ENCODE results near the gene UBL3. TPM values are rescaled to one million over a fixed set of nuclear protein-coding genes. Genes with fewer than 3 reads are reported as not detected.

Gene UBL3, protein sequence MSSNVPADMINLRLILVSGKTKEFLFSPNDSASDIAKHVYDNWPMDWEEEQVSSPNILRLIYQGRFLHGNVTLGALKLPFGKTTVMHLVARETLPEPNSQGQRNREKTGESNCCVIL
- total RNA-seq (ENCODE audit: insufficient read depth, low replicate concordance), result 52.2 TPM

DNA sequence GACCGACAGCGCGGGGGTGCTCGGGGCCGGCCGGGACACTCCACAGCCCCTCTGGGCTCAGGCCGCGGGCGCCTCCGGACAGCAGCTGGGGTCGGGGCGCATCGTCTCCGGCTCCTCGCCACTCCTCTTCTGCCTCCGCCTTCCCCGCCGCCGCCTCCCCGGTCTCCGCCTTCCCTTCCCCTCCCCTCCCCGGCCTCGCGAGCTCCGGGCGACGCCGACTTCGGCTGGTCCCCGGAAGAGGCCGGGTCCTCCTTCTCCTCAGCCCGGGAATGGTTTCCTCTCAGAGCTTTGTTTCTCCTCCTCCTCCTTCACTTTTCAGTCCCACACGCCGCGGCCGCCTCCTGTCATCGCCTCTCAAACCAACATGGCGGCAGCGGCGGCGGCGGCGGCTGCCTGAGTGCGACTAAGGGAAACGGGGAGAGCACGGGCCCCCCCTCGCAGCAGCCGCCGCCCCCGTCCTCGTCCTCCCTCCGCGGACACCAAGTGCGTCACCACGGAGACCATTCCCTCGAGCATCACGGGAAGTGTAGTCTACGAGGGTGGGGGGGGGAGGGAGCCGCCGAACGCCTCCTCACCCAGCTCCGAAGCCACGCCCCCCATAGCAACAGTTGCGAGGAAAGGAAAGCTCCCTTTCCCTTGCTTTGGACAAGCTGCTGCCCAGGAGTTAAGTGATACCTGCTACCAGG lies at the start of gene UBL3:
Gene UBL3 (minus strand): TSS at position 405 of the 686 bp plus-strand sequence. CDS start 1,079 bp downstream, outside the sequence.
- DNase-seq (ENCODE audit: low spot score), result peak; percentile 99

GRCh38 chr13:29897102-29897501 lies 46.7 kb upstream of the UBL3 start:
- no peak for DNase-seq (ENCODE audit: low spot score)

- DNase-seq (ENCODE audit: low spot score), result no peak
Observed at GRCh38 chr13:29893438-29893837, 43.0 kb upstream of the UBL3 start.

GRCh38 chr13:29892151-29892550 lies 41.7 kb upstream of the UBL3 start:
- DNase-seq (ENCODE audit: low spot score), result no peak

DNA sequence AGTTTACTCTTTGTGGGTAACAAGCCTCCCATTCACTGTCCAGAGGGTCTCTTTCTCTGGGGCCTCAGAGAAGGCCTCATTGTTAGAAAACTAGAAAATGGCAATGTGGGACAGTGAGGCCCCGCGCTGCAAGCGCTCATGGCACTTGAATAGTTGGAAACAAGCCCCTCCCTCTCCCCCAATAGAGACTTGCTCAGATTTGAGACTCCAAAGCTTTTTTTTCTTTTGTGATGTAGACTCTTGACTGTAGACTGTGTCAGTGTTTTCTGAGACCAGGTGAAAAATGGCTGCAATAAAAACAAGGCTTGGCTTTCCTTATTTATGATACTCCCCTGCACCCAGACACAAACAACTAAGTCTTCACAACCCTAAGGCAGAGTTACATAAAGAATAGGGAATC lies 38.7 kb upstream of the UBL3 start:
- no peak for DNase-seq (ENCODE audit: low spot score)

GRCh38 chr13:29888306-29888705 lies 37.9 kb upstream of the UBL3 start:
- DNase-seq (ENCODE audit: low spot score), result peak; percentile 21

- DNase-seq (ENCODE audit: low spot score), result no peak
Observed at GRCh38 chr13:29887686-29888085, 37.3 kb upstream of the UBL3 start.

GRCh38 chr13:29887030-29887557 lies 36.7 kb upstream of the UBL3 start:
- no peak for DNase-seq (ENCODE audit: low spot score)

GRCh38 chr13:29886446-29886845 lies 36.0 kb upstream of the UBL3 start:
- DNase-seq (ENCODE audit: low spot score), result no peak

GRCh38 chr13:29885989-29886388 lies 35.6 kb upstream of the UBL3 start:
- no peak for DNase-seq (ENCODE audit: low spot score)

GRCh38 chr13:29884671-29885430 lies 34.4 kb upstream of the UBL3 start:
- no peak for DNase-seq (ENCODE audit: low spot score)

DNA sequence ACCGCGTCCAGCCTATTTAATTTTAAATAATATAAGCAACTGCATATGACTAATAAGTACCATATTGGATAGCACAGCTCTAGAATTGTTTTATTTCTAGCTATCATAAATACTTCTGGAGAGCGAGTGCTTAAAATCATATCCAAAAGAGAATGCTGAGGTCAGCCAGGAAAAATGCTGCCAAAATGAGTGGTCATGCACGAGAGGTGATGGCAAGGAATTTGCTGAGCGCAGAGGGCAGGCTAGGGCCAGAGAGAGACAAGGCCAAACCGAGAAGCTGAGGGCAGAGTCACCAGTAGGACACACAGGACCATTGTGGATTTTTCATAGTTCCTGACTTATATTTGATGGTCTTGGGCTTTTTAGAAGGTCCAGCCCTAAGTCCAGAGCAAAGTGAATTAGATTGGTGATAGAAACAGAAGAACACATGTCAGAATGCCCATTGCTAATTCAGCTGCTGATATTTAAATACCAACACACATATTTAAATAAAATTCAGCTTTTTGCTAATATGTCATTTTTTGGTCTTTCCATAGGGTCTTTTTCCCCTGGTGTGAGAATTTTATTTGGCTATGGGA lies 33.6 kb upstream of the UBL3 start:
- DNase-seq (ENCODE audit: low spot score), result no peak

GRCh38 chr13:29882076-29882475 lies 31.7 kb upstream of the UBL3 start:
- no peak for DNase-seq (ENCODE audit: low spot score)

DNA sequence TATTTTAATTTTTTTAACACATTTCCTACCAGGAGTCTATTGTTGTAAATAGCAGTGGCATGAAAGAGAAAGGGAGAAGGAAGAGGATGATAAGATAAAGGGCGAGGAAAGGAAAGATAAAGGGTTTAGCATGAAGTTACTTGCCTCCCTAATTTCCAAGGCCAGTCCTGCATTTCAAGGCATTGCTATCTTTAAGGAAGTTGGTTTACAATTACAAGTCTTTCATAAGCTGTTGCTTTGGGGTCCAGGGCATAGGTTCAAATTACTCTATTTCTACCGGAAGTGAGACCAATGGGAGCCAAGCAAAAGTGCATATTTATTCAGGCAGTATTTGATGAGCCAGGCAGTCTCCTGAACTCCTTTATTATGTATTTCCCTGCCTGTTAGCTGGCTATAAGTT lies 27.7 kb upstream of the UBL3 start:
- DNase-seq (ENCODE audit: low spot score), result no peak

DNA sequence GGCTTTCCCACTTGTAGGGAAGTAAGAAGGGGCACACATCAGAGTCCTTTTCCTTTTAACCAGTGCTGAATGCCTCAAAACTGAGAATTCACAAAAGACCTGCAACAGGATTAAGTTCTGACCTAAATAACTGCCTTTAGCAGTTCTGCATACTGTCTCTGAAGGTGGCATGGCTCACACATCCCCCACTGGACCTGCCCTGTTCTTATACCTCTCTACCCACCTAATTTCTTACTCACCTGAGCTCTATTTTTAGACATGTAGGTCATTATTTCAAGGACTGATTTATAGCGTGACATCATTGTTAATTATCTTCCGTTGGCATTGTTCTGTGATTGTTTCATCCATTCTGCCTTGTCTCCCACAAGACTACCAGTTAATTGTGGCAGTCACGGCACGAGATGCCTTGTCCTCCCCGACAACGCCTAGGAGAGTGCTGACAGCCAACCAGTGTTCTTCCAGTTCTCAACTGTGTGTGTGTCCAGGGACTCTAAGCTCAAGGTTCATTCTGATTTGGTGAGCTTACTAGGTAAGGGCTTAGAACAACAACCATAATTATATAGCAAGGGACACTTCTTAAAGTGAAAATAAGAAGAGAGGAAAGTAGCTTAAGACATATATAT lies 27.1 kb upstream of the UBL3 start:
- DNase-seq (ENCODE audit: low spot score), result no peak

DNA sequence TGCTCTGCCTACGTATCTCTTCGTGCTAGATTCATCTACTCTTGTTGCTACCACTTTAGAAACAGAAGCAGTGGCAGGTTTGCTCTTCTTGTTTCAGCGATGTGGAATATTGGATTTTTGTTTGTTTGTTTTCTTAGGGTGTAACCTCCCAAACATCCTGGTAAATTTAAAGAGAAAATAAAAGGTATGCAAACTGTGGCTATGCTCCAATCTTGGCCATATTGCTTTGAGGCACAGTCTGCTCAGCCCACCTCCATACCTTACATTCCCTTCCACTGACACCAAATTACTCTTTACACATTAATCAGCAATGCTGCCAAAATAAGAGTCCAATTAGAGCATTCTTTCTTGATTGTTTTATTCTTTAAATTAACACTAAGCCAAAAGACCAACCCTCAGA lies 25.2 kb upstream of the UBL3 start:
- no peak for DNase-seq (ENCODE audit: low spot score)

DNA sequence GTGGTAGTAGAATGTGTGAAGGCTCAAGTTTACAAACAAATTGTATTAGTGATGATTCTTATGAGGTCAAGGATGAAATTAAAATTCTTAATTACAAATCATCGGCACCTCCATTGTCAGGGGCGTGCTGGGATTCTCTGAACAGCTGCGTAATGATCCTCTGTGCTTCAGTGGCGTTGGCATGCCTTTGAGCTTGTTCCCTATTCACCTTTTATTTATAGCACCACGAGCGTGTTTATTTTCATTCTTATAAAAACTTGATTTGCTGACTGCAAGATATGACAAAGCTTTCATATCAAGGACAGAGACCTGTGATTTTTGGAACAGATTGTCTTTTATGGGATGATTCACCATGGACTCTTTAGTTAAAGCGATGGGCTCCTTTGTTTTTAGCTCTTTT lies 18.2 kb upstream of the UBL3 start:
- no peak for DNase-seq (ENCODE audit: low spot score)

GRCh38 chr13:29865934-29866333 lies 15.5 kb upstream of the UBL3 start:
- DNase-seq (ENCODE audit: low spot score), result no peak

- DNase-seq (ENCODE audit: low spot score), result no peak
Observed at GRCh38 chr13:29861694-29862110, 11.3 kb upstream of the UBL3 start.

GRCh38 chr13:29859971-29860370 lies 9.6 kb upstream of the UBL3 start:
- no peak for DNase-seq (ENCODE audit: low spot score)

DNA sequence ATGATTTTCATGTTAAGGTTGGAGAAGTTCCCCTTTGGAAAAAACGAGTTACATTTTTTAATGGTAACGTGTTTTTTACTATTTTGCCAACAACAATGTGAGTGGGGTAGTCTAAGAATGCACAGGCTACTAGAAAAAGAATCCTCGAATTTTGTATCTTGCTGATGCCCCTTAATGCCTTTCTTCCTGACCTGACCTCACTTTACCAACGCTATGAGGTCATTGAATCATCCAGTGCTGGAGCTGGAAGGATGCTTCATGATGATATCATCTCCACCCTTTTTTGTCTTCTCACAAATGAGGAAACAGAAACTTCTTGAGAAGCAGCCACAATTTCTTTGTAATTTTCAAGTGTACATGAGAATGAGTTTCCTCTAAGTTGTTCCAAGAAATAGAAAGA lies 8.2 kb upstream of the UBL3 start:
- no peak for DNase-seq (ENCODE audit: low spot score)

GRCh38 chr13:29858231-29858630 lies 7.8 kb upstream of the UBL3 start:
- DNase-seq (ENCODE audit: low spot score), result peak; percentile 89

All from umbilical cord (tissue), 2 donors.